ENCODE data around the gene ZMAT5.

Gene ZMAT5

GRCh38 chr22:29704528-29705285, 62.1 kb downstream of the ZMAT5 start:
- no peak overlapping the region for H3K4me3 ChIP-seq (ENCODE audit: low read depth, low read length)
- no peak for TF ChIP-seq CTCF (conservative IDR thresholded peaks at IDR 0.05; ENCODE audit: low read depth, low read length)
- peak; percentile 69 for DNase-seq (ENCODE audit: low read depth)

GRCh38 chr22:29703569-29704195, 63.1 kb downstream of the ZMAT5 start:
- no peak for TF ChIP-seq CTCF (conservative IDR thresholded peaks at IDR 0.05; ENCODE audit: low read depth, low read length)
- DNase-seq (ENCODE audit: low read depth): no peak

GRCh38 chr22:29702931-29703501, 63.8 kb downstream of the ZMAT5 start:
- H3K4me3 ChIP-seq (ENCODE audit: low read depth, low read length): no peak overlapping the region
- DNase-seq (ENCODE audit: low read depth): no peak
- TF ChIP-seq CTCF (conservative IDR thresholded peaks at IDR 0.05; ENCODE audit: low read depth, low read length): no peak

More at GRCh38 chr22:29703569-29704195, 63.1 kb downstream of the ZMAT5 start:
- H3K4me3 ChIP-seq (ENCODE audit: low read depth, low read length): no peak overlapping the region

GRCh38 chr22:29702000-29702930, 64.5 kb downstream of the ZMAT5 start:
- no peak overlapping the region for H3K4me3 ChIP-seq (ENCODE audit: low read depth, low read length)
- TF ChIP-seq CTCF (conservative IDR thresholded peaks at IDR 0.05; ENCODE audit: low read depth, low read length): no peak
- no peak for DNase-seq (ENCODE audit: low read depth)

- H3K4me3 ChIP-seq (ENCODE audit: low read depth, low read length): no peak overlapping the region
- peak; percentile 38 for DNase-seq (ENCODE audit: low read depth)
- TF ChIP-seq CTCF (conservative IDR thresholded peaks at IDR 0.05; ENCODE audit: low read depth, low read length): peak; percentile 46
Observed at GRCh38 chr22:29701155-29701999, 65.4 kb downstream of the ZMAT5 start.

GRCh38 chr22:29700900-29701154, 66.0 kb downstream of the ZMAT5 start:
- H3K4me3 ChIP-seq (ENCODE audit: low read depth, low read length): no peak overlapping the region
- TF ChIP-seq CTCF (conservative IDR thresholded peaks at IDR 0.05; ENCODE audit: low read depth, low read length): no peak
- no peak for DNase-seq (ENCODE audit: low read depth)
